HepG2 (cell line): Measurements from ENCODE around the gene HEMK1. TPM values are rescaled to one million over a fixed set of nuclear protein-coding genes. Genes with fewer than 3 reads are reported as not detected.

ENCODE experiments used
- ATAC-seq: fragments of 200-7000 bp; cut with Tn5 transposase; 3 replicates; pipeline ENCODE4 v1.9.1; 2020; ENCODE audit warnings: mild to moderate bottlenecking, moderate library complexity
- BruUV-seq: library from RNA; stranded (reverse); fragments of 400-500 nt; replicated peaks from 2 replicates; lab custom pipeline; 2021; lab: Mats Ljungman, UMichigan
- CTCF ChIA-PET: fragments of 300-600 bp; formaldehyde crosslinking; extraction: SDS; loops from one replicate; lab custom pipeline; 2021; ENCODE audit warnings: low total read pairs, inconsistent platforms, low intra/inter-chr PET ratio; lab: Yijun Ruan, JAX
- POLR2A ChIA-PET: fragments of 350-600 bp; sonication (Branson Sonifier 250); formaldehyde crosslinking; loops from one replicate; lab custom pipeline; 2020; ENCODE audit warnings: antibody characterized with exemption, inconsistent platforms; lab: Yijun Ruan, JAX
- DNase-seq: peaks from one replicate; pipeline ENCODE4 v3.0.0-alpha.2; 2015; ENCODE audit warnings: low spot score
- FAIRE-seq: peaks from 3 replicates; lab custom pipeline; 2011; peaks lifted over from hg19 to GRCh38; lab: Jason Lieb, UNC
- H2AFZ ChIP-seq: one replicate; pipeline ENCODE4 v1.6.1; 2011; ENCODE audit warnings: low read length, inconsistent platforms
- H3K27ac ChIP-seq: fragments of 300-600 bp; 3 replicates; pipeline ENCODE4 v1.8.0; 2011; ENCODE audit warnings: mixed run types, mild to moderate bottlenecking, mixed read lengths, low read length, inconsistent platforms; ENCODE audit not compliant: insufficient read depth; ENCODE audit errors: extremely low read length
- H3K27me3 ChIP-seq, 2 experiments: fragments of 200-600 bp in 1 of 2; 2 replicates in 1 of 2; 3 replicates in 1 of 2; pipeline versions ENCODE4 v1.6.0 to v1.8.0; 2011; ENCODE audit warnings: low read length in 2 of 2, mild to moderate bottlenecking in 2 of 2, moderate library complexity in 2 of 2, inconsistent platforms in 1 of 2; ENCODE audit not compliant: insufficient read depth in 2 of 2, control insufficient read depth in 1 of 2
- H3K36me3 ChIP-seq, 2 experiments: fragments of 200-600 bp in 1 of 2; replicated peaks in 1 of 2; 2 replicates in 1 of 2; 3 replicates in 1 of 2; pipeline versions ENCODE4 v1.5.1 to v1.8.0; 2011; ENCODE audit warnings: low read length in 2 of 2, inconsistent platforms in 1 of 2; ENCODE audit not compliant: insufficient read depth in 2 of 2, control insufficient read depth in 1 of 2
- H3K4me1 ChIP-seq: 2 replicates; pipeline ENCODE4 v1.5.1; 2012; ENCODE audit warnings: low read length, inconsistent platforms; ENCODE audit not compliant: insufficient read depth
- H3K4me2 ChIP-seq: 2 replicates; pipeline ENCODE4 v1.6.0; 2011; ENCODE audit warnings: low read depth, low read length, inconsistent platforms
- H3K4me3 ChIP-seq, 3 experiments: fragments of 200-600 bp in 1 of 3; sonication (generic), shearing (Covaris generic) in 1 of 3; replicated peaks in 1 of 3; 2 replicates each; pipeline ENCODE4 v1.5.1; 2011 to 2016; ENCODE audit warnings: low read length in 3 of 3, inconsistent platforms in 2 of 3, low read depth in 2 of 3, mild to moderate bottlenecking in 2 of 3, control low read depth in 1 of 3, mixed read lengths in 1 of 3; ENCODE audit not compliant: insufficient read depth in 1 of 3
- H3K79me2 ChIP-seq: one replicate; pipeline ENCODE4 v1.6.1; 2011; ENCODE audit warnings: low read length, inconsistent platforms; ENCODE audit not compliant: insufficient read depth
- H3K9ac ChIP-seq: 2 replicates; pipeline ENCODE4 v1.6.0; 2011; ENCODE audit warnings: mild to moderate bottlenecking, low read depth, low read length, inconsistent platforms; ENCODE audit not compliant: insufficient read depth
- H3K9me3 ChIP-seq: 2 replicates; pipeline ENCODE4 v1.5.1; 2012; ENCODE audit warnings: mild to moderate bottlenecking, low read length
- H4K20me1 ChIP-seq: 2 replicates; pipeline ENCODE4 v1.6.0; 2011; ENCODE audit warnings: inconsistent platforms, mild to moderate bottlenecking, low read length, moderate library complexity; ENCODE audit not compliant: insufficient read depth
- CEBPG ChIP-seq: IDR thresholded peaks from 2 replicates; pipeline ENCODE4 v1.6.1; 2016
- EHMT2 ChIP-seq: fragments of 200-600 bp; sonication (generic); IDR thresholded peaks from 2 replicates; pipeline ENCODE4 v1.7.0; 2017; ENCODE audit warnings: antibody characterized with exemption, low read depth, low read length, borderline replicate concordance
- ERF ChIP-seq: IDR thresholded peaks from 2 replicates; pipeline ENCODE4 v1.6.1; 2018; ENCODE audit warnings: missing biosample characterization, missing genetic modification reagents
- FOSL1 ChIP-seq: sonication (generic); formaldehyde crosslinking; IDR thresholded peaks from 2 replicates; pipeline ENCODE4 v1.9.0; 2021; ENCODE audit warnings: missing genetic modification reagents, borderline replicate concordance
- IRX3 ChIP-seq: sonication (generic); formaldehyde crosslinking; IDR thresholded peaks from 2 replicates; pipeline ENCODE4 v1.8.1; 2023; ENCODE audit warnings: mild to moderate bottlenecking, low read depth, missing genetic modification reagents, borderline replicate concordance
- KLF16 ChIP-seq, 2 experiments: sonication (generic) in 1 of 2; formaldehyde crosslinking in 1 of 2; IDR thresholded peaks; 2 replicates each; pipeline versions ENCODE4 v1.6.1 to v1.8.0; 2016 to 2023; ENCODE audit warnings: missing genetic modification reagents in 2 of 2, missing compliant biosample characterization in 1 of 2
- KLF6 ChIP-seq: IDR thresholded peaks from 2 replicates; pipeline ENCODE4 v1.8.0; 2016; ENCODE audit warnings: missing biosample characterization, missing genetic modification reagents
- MYNN ChIP-seq: sonication (generic); formaldehyde crosslinking; IDR thresholded peaks from 2 replicates; pipeline ENCODE4 v1.4.0; 2020; ENCODE audit warnings: mild to moderate bottlenecking, low read depth, missing genetic modification reagents
- NFIB ChIP-seq: sonication (generic); formaldehyde crosslinking; IDR thresholded peaks from 2 replicates; pipeline ENCODE4 v1.9.0; 2021; ENCODE audit warnings: missing genetic modification reagents, mild to moderate bottlenecking, borderline replicate concordance
- SIX4 ChIP-seq: sonication (generic); formaldehyde crosslinking; IDR thresholded peaks from 2 replicates; pipeline ENCODE4 v1.4.0; 2020; ENCODE audit warnings: missing genetic modification reagents
- SMARCE1 ChIP-seq: fragments of 450-650 bp; IDR thresholded peaks from 2 replicates; pipeline ENCODE4 v1.6.1; 2017; ENCODE audit warnings: borderline replicate concordance
- SOX6 ChIP-seq, 2 experiments: fragments of 450-650 bp in 1 of 2; sonication (generic) in 1 of 2; formaldehyde crosslinking in 1 of 2; IDR thresholded peaks; 2 replicates each; pipeline versions ENCODE4 v1.4.0 to v1.6.1; 2017 to 2020; ENCODE audit warnings: antibody characterized with exemption in 1 of 2, mild to moderate bottlenecking in 1 of 2, missing genetic modification reagents in 1 of 2
- SYNCRIP ChIP-seq: fragments of 200-400 bp; formaldehyde crosslinking; IDR thresholded peaks from 2 replicates; pipeline ENCODE4 v1.6.1; 2018; ENCODE audit warnings: mild to moderate bottlenecking, low read depth, low read length; ENCODE audit not compliant: insufficient read depth
- XRCC5 ChIP-seq: fragments of 200-400 bp; formaldehyde crosslinking; optimal IDR thresholded peaks from 2 replicates; pipeline ENCODE3; 2017; ENCODE audit warnings: mild to moderate bottlenecking, low read length
- ZNF101 ChIP-seq: sonication (generic); formaldehyde crosslinking; IDR thresholded peaks from 2 replicates; pipeline ENCODE4 v1.4.0; 2020; ENCODE audit warnings: mild to moderate bottlenecking, low read depth, missing genetic modification reagents, borderline replicate concordance
- ZNF253 ChIP-seq: sonication (generic); formaldehyde crosslinking; IDR thresholded peaks from 2 replicates; pipeline ENCODE4 v1.8.0; 2022; ENCODE audit warnings: mild to moderate bottlenecking, missing genetic modification reagents, borderline replicate concordance
- ZNF431 ChIP-seq: sonication (generic); formaldehyde crosslinking; IDR thresholded peaks from 2 replicates; pipeline ENCODE4 v1.9.0; 2022; ENCODE audit warnings: missing genetic modification reagents, low read depth, mild to moderate bottlenecking, borderline replicate concordance
- ZNF547 ChIP-seq: sonication (generic); formaldehyde crosslinking; IDR thresholded peaks from 2 replicates; pipeline ENCODE4 v1.5.1; 2020; ENCODE audit warnings: mild to moderate bottlenecking, missing genetic modification reagents
- ZNF746 ChIP-seq: sonication (generic); formaldehyde crosslinking; IDR thresholded peaks from 2 replicates; pipeline ENCODE4 v1.8.0; 2022; ENCODE audit warnings: mild to moderate bottlenecking, missing genetic modification reagents
- WGBS: methylation state at CpG from one replicate; pipeline ENCODE4 v1.1.6; 2017; ENCODE audit warnings: low lambda C conversion rate; 5-methylcytosine and 5-hydroxymethylcytosine counted together
- in situ Hi-C: cut with HindIII; loops from 2 replicates; pipeline ENCODE4 v1.10.0; 2017; ENCODE audit warnings: low pct_unique_long_range_greater_than_20kb; ENCODE audit not compliant: extremely low pct_ligation_motif_present
- intact Hi-C: fragments of 100-400 bp; cut with micrococcal nuclease; formaldehyde crosslinking; loops from one replicate; pipeline ENCODE4 v1.10.0; 2022; ENCODE audit not compliant: unreplicated experiment
- polyA plus RNA-seq, 8 experiments: library from polyadenylated mRNA; depleted of rRNA in 3 of 8; stranded (reverse) in 7 of 8; unstranded in 1 of 8; fragments of >200 nt; fragmentation: Illumina TruSeq in 4 of 8; extraction: Trizol in 4 of 8; gene quantifications; 2 replicates each; pipeline versions ENCODE4 v1.2.1 to v1.2.3, GENCODE V29; 2011 to 2016; ENCODE audit warnings: low read depth in 4 of 8, missing spikeins in 1 of 8, mixed read lengths in 1 of 8; ENCODE audit not compliant: insufficient read depth in 1 of 8
- total RNA-seq, 5 experiments: library from RNA; depleted of rRNA; stranded (reverse); fragments of >200 nt; fragmentation: Illumina TruSeq; extraction: Trizol; gene quantifications; 2 replicates each; pipeline ENCODE4 v1.2.3, GENCODE V29; 2016; ENCODE audit warnings: low read depth in 1 of 5
- TF ChIP-seq, protein P1 (sequence below): sonication (generic); formaldehyde crosslinking; IDR thresholded peaks from 2 replicates; pipeline ENCODE4 v1.4.0; 2020; ENCODE audit warnings: missing genetic modification reagents, borderline replicate concordance
- TF ChIP-seq, protein P2 (sequence below): sonication (generic); formaldehyde crosslinking; IDR thresholded peaks from 2 replicates; pipeline ENCODE4 v1.4.0; 2020; ENCODE audit warnings: missing genetic modification reagents, borderline replicate concordance

Gene HEMK1
- total and polyA plus RNA-seq, 2 of the 13 experiments (the other 11 are each of a cell fraction or from before 2014, with no cell fraction given): 9.8 to 12.6 TPM

DNA sequence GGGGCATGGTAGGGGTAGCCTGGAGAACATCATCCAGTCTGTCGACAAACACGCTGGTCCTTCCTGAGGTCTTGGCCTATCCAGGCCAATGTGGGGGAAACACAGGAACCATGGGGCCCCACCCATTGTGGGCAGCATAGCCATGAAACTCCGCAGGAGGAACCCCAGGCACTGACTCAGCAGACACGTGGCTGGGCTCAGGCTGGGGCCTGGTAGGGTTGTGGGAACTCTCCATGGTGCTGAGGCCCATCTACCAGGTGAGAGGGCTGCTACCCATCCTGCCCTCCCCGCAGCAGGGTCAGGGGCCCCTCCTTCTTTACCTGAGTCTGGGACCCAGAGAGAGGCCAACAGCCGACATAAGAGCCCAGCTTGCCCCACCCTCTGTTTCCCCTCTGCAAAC, 43.3 kb upstream of the HEMK1 start:
- 59% methylated on average over 3 of the region's 6 CpGs for WGBS
- H3K27ac ChIP-seq: no peak overlapping the region
- TF ChIP-seq ZNF253 (CRISPR knock-in tag): no peak
- TF ChIP-seq ZNF746 (CRISPR knock-in tag): no peak
- TF ChIP-seq IRX3 (CRISPR knock-in tag): no peak
- no peak for TF ChIP-seq NFIB (CRISPR knock-in tag)
- no peak for TF ChIP-seq SOX6 (IDR thresholded peaks at IDR 0.05)
- no peak for TF ChIP-seq SOX6 (CRISPR knock-in tag; IDR thresholded peaks at IDR 0.05)
- 0 out of 2 replicates have a peak, but pooled peaks have one; percentile 35 for TF ChIP-seq KLF6 (CRISPR knock-in tag)
- TF ChIP-seq ZNF547 (CRISPR knock-in tag): no peak
- TF ChIP-seq SIX4 (CRISPR knock-in tag): 0 out of 2 replicates have a peak, but pooled peaks have one; percentile 29
- TF ChIP-seq SYNCRIP: no peak
- peak; percentile 23 for TF ChIP-seq XRCC5
- TF ChIP-seq ERF: peak; percentile 46; the same call in 1 of the 2 replicates
- no peak for TF ChIP-seq CEBPG (CRISPR knock-in tag)
- TF ChIP-seq ZNF101 (CRISPR knock-in tag): no peak
- peak; percentile 89; the same call in 1 of the 2 replicates for TF ChIP-seq EHMT2
- TF ChIP-seq, protein P1, sequence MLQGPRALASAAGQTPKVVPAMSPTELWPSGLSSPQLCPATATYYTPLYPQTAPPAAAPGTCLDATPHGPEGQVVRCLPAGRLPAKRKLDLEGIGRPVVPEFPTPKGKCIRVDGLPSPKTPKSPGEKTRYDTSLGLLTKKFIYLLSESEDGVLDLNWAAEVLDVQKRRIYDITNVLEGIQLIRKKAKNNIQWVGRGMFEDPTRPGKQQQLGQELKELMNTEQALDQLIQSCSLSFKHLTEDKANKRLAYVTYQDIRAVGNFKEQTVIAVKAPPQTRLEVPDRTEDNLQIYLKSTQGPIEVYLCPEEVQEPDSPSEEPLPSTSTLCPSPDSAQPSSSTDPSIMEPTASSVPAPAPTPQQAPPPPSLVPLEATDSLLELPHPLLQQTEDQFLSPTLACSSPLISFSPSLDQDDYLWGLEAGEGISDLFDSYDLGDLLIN (CRISPR knock-in tag): no peak
- 0 out of 2 replicates have a peak, but pooled peaks have one; percentile 47 for TF ChIP-seq ZNF431 (CRISPR knock-in tag)
- TF ChIP-seq KLF16 (CRISPR knock-in tag; IDR thresholded peaks at IDR 0.05): no peak
- TF ChIP-seq, protein P2, sequence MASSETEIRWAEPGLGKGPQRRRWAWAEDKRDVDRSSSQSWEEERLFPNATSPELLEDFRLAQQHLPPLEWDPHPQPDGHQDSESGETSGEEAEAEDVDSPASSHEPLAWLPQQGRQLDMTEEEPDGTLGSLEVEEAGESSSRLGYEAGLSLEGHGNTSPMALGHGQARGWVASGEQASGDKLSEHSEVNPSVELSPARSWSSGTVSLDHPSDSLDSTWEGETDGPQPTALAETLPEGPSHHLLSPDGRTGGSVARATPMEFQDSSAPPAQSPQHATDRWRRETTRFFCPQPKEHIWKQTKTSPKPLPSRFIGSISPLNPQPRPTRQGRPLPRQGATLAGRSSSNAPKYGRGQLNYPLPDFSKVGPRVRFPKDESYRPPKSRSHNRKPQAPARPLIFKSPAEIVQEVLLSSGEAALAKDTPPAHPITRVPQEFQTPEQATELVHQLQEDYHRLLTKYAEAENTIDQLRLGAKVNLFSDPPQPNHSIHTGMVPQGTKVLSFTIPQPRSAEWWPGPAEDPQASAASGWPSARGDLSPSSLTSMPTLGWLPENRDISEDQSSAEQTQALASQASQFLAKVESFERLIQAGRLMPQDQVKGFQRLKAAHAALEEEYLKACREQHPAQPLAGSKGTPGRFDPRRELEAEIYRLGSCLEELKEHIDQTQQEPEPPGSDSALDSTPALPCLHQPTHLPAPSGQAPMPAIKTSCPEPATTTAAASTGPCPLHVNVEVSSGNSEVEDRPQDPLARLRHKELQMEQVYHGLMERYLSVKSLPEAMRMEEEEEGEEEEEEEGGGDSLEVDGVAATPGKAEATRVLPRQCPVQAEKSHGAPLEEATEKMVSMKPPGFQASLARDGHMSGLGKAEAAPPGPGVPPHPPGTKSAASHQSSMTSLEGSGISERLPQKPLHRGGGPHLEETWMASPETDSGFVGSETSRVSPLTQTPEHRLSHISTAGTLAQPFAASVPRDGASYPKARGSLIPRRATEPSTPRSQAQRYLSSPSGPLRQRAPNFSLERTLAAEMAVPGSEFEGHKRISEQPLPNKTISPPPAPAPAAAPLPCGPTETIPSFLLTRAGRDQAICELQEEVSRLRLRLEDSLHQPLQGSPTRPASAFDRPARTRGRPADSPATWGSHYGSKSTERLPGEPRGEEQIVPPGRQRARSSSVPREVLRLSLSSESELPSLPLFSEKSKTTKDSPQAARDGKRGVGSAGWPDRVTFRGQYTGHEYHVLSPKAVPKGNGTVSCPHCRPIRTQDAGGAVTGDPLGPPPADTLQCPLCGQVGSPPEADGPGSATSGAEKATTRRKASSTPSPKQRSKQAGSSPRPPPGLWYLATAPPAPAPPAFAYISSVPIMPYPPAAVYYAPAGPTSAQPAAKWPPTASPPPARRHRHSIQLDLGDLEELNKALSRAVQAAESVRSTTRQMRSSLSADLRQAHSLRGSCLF (CRISPR knock-in tag): no peak
- no peak for TF ChIP-seq SMARCE1
- TF ChIP-seq FOSL1 (CRISPR knock-in tag): no peak
- no peak for TF ChIP-seq MYNN (CRISPR knock-in tag)

More for the DNA sequence above, 43.3 kb upstream of the HEMK1 start:
- DNase-seq (peak; percentile 25), ATAC-seq (peak; percentile 60; the same call in 2 of the 3 replicates), FAIRE-seq (no peak)
- no peaks in the 10 kb centered on the region for H3K79me2 ChIP-seq
- no TSS peak for BruUV-seq
- no peaks in the 10 kb centered on the region for H3K36me3 ChIP-seq
- H3K4me1 ChIP-seq: no peaks in the 10 kb centered on the region
- intact Hi-C loops: no loop called here
- H4K20me1 ChIP-seq: no peaks in the 10 kb centered on the region
- H3K4me2 ChIP-seq: no peak overlapping the region
- in situ Hi-C loops: no loop called here
- peaks cover 4 to 28% of the 10 kb centered on the region in 2 experiments; a peak in 4 of 5 replicates for H3K27me3 ChIP-seq
- no peak overlapping the region for H2AFZ ChIP-seq
- H3K4me3 ChIP-seq: no peak overlapping the region
- no peak overlapping the region for H3K9ac ChIP-seq
- POLR2A ChIA-PET: no interaction called here
- no peaks in the 10 kb centered on the region for H3K9me3 ChIP-seq
- CTCF ChIA-PET: no interaction called here
